ENCODE measurements around the gene MATN4. TPM values are rescaled to one million over a fixed set of nuclear protein-coding genes. Genes with fewer than 3 reads are reported as not detected.
A peak's percentile ranks its signal among the peaks of the same experiment; 100 is the strongest.

MATN4 gene
- total RNA-seq, 1 donor from 2014 or later = not detected

- Histone ChIP-seq H3K9me3 (no peaks in the 10 kb centered on the region), H3K4me1 (peaks cover 71% of the 10 kb centered on the region), H3K27ac (peak overlapping the region; percentile 91), H3K27me3 (no peaks in the 10 kb centered on the region), H3K36me3 (no peaks in the 10 kb centered on the region), H3K4me3 (peak overlapping the region; percentile 53 to 76)
- intact Hi-C loops (cut with DNase I) = no loop called here
- DNase-seq (ENCODE audit: extremely low spot score in 2 of 2) = no peak
- TF ChIP-seq CTCF (IDR thresholded peaks at IDR 0.05) (no peak), POLR2AphosphoS5 (IDR thresholded peaks at IDR 0.05; ENCODE audit: insufficient read depth in 1 of 2, low read depth in 1 of 2) (no peak), POLR2A (IDR thresholded peaks at IDR 0.05) (no peak)
These were observed 38.2 kb upstream of the MATN4 start for GRCh38 chr20:45346291-45346718.

- peaks cover 77% of the 10 kb centered on the region for H3K4me1 ChIP-seq
- no peaks in the 10 kb centered on the region for H3K27me3 ChIP-seq
- H3K4me3 ChIP-seq = peak overlapping the region; percentile 53 to 76
- H3K36me3 ChIP-seq = no peaks in the 10 kb centered on the region
- no peak for DNase-seq (ENCODE audit: extremely low spot score in 2 of 2)
- TF ChIP-seq POLR2AphosphoS5 (IDR thresholded peaks at IDR 0.05; ENCODE audit: insufficient read depth in 1 of 2, low read depth in 1 of 2) (peak; percentile 14 to 42), POLR2A (IDR thresholded peaks at IDR 0.05) (no peak), CTCF (IDR thresholded peaks at IDR 0.05) (no peak)
- intact Hi-C loops (cut with DNase I) = no loop called here
- H3K9me3 ChIP-seq = no peaks in the 10 kb centered on the region
- peak overlapping the region; percentile 91 for H3K27ac ChIP-seq
These were observed 37.2 kb upstream of the MATN4 start for GRCh38 chr20:45345104-45345936.

- TF ChIP-seq CTCF (IDR thresholded peaks at IDR 0.05) = no peak
- peak in 1 of 2 donors; percentile 5 for TF ChIP-seq POLR2A (IDR thresholded peaks at IDR 0.05)
- peak; percentile 58 to 74 for TF ChIP-seq POLR2AphosphoS5 (IDR thresholded peaks at IDR 0.05; ENCODE audit: insufficient read depth in 1 of 2, low read depth in 1 of 2)
- intact Hi-C loops (cut with DNase I) = no loop called here
- no peak for DNase-seq (ENCODE audit: extremely low spot score in 2 of 2)
- no peaks in the 10 kb centered on the region for H3K36me3 ChIP-seq
- no peaks in the 10 kb centered on the region for H3K9me3 ChIP-seq
- no peaks in the 10 kb centered on the region for H3K27me3 ChIP-seq
- H3K4me1 ChIP-seq = peaks cover 80% of the 10 kb centered on the region
- H3K4me3 ChIP-seq = peak overlapping the region; percentile 12 to 76
- peak overlapping the region; percentile 91 for H3K27ac ChIP-seq
These were observed 36.2 kb upstream of the MATN4 start for GRCh38 chr20:45344168-45344860.

- no peak for DNase-seq (ENCODE audit: extremely low spot score in 2 of 2)
- no peaks in the 10 kb centered on the region for H3K9me3 ChIP-seq
- intact Hi-C loops (cut with DNase I) = no loop called here
- TF ChIP-seq POLR2A (IDR thresholded peaks at IDR 0.05) (no peak), POLR2AphosphoS5 (IDR thresholded peaks at IDR 0.05; ENCODE audit: insufficient read depth in 1 of 2, low read depth in 1 of 2) (no peak), CTCF (IDR thresholded peaks at IDR 0.05) (no peak)
- H3K4me1 ChIP-seq = peaks cover 83% of the 10 kb centered on the region
- H3K27ac ChIP-seq = peak overlapping the region; percentile 91
- peak overlapping the region in 1 of 2 donors; percentile 4 for H3K4me3 ChIP-seq
- H3K27me3 ChIP-seq = no peaks in the 10 kb centered on the region
- no peaks in the 10 kb centered on the region for H3K36me3 ChIP-seq
These were observed 35.6 kb upstream of the MATN4 start for GRCh38 chr20:45343532-45344167.

Data from vagina (tissue), 2 donors.